ENCODE data around the gene CCDC88C.

Gene CCDC88C

GRCh38 chr14:91305650-91306431 lies 111.8 kb downstream of the CCDC88C start:
- TF ChIP-seq CTCF (IDR thresholded peaks at IDR 0.05), result no peak
- H3K27ac ChIP-seq, result no peak overlapping the region
- H3K4me3 ChIP-seq, result no peak overlapping the region
- DNase-seq (ENCODE audit: low spot score), result no peak

- no peak for DNase-seq (ENCODE audit: low spot score)
- TF ChIP-seq CTCF (IDR thresholded peaks at IDR 0.05), result no peak
- Histone ChIP-seq H3K27ac (no peak overlapping the region), H3K4me3 (no peak overlapping the region)
These were observed 113.7 kb downstream of the CCDC88C start for GRCh38 chr14:91303924-91304229.

GRCh38 chr14:91303091-91303923 lies 114.3 kb downstream of the CCDC88C start:
- DNase-seq (ENCODE audit: low spot score), result no peak
- H3K27ac ChIP-seq, result no peak overlapping the region
- no peak for TF ChIP-seq CTCF (IDR thresholded peaks at IDR 0.05)
- no peak overlapping the region for H3K4me3 ChIP-seq

GRCh38 chr14:91302391-91302790 lies 115.2 kb downstream of the CCDC88C start:
- Histone ChIP-seq H3K27ac (no peak overlapping the region), H3K4me3 (no peak overlapping the region)
- DNase-seq (ENCODE audit: low spot score), result no peak
- TF ChIP-seq CTCF (IDR thresholded peaks at IDR 0.05), result no peak

- no peak overlapping the region for H3K27ac ChIP-seq
- TF ChIP-seq CTCF (IDR thresholded peaks at IDR 0.05), result no peak
- DNase-seq (ENCODE audit: low spot score), result no peak
- no peak overlapping the region for H3K4me3 ChIP-seq
These were observed 116.7 kb downstream of the CCDC88C start for GRCh38 chr14:91300957-91301356.

GRCh38 chr14:91300283-91300895 lies 117.2 kb downstream of the CCDC88C start:
- Histone ChIP-seq H3K4me3 (no peak overlapping the region), H3K27ac (no peak overlapping the region)
- no peak for TF ChIP-seq CTCF (IDR thresholded peaks at IDR 0.05)
- no peak for DNase-seq (ENCODE audit: low spot score)
